Endothelial cell of umbilical vein (primary cell): ENCODE measurements around the gene GABBR2. TPM values are rescaled to one million over a fixed set of nuclear protein-coding genes. Genes with fewer than 3 reads are reported as not detected.
A peak's percentile ranks its signal among the peaks of the same experiment; 100 is the strongest.

Experiments
- BruUV-seq: library from RNA; stranded (reverse); fragments of 400-500 nt; replicated peaks from 2 replicates; lab custom pipeline; 2021; lab: Mats Ljungman, UMichigan
- CTCF ChIA-PET: fragments of 300-600, 350-600 bp; sonication (Branson Sonifier 250); formaldehyde crosslinking; loops from one replicate; lab custom pipeline; 2021; ENCODE audit warnings: antibody characterized with exemption, inconsistent platforms; lab: Charles Lee
- POLR2A ChIA-PET: fragments of 300-600, 350-600 bp; sonication (Branson Sonifier 250); formaldehyde crosslinking; loops from one replicate; lab custom pipeline; 2021; ENCODE audit warnings: antibody characterized with exemption, inconsistent platforms; lab: Charles Lee
- DNase-seq: peaks from one replicate; pipeline ENCODE4 v3.0.0-alpha.2; 2011; ENCODE audit warnings: low read depth, low spot score
- FAIRE-seq: peaks from 2 replicates; lab custom pipeline; 2011; peaks lifted over from hg19 to GRCh38; lab: Jason Lieb, UNC
- H2AFZ ChIP-seq: 2 replicates; pipeline ENCODE4 v1.6.0; 2012; ENCODE audit warnings: low read depth, low read length, control low read depth, inconsistent platforms
- H3K27ac ChIP-seq: 2 replicates; pipeline ENCODE4 v1.5.1; 2011; ENCODE audit warnings: low read depth, mild to moderate bottlenecking, control low read depth, low read length, moderate library complexity; ENCODE audit not compliant: insufficient read depth
- H3K27me3 ChIP-seq, 2 experiments: 2 replicates each; pipeline versions ENCODE4 v1.6.0 to v1.6.1; 2011; ENCODE audit warnings: low read length in 2 of 2, mixed read lengths in 1 of 2; ENCODE audit not compliant: control insufficient read depth in 2 of 2, insufficient read depth in 2 of 2
- H3K36me3 ChIP-seq, 2 experiments: 2 replicates in 1 of 2; 3 replicates in 1 of 2; pipeline ENCODE4 v1.5.1; 2011; ENCODE audit warnings: low read length in 2 of 2, mild to moderate bottlenecking in 1 of 2, moderate library complexity in 1 of 2; ENCODE audit not compliant: control insufficient read depth in 2 of 2, insufficient read depth in 2 of 2; ENCODE audit errors: extremely low read depth in 1 of 2
- H3K4me1 ChIP-seq: 3 replicates; pipeline ENCODE4 v1.5.1; 2011; ENCODE audit warnings: mild to moderate bottlenecking, low read length; ENCODE audit not compliant: control insufficient read depth, insufficient read depth; ENCODE audit errors: extremely low read depth
- H3K4me2 ChIP-seq: 2 replicates; pipeline ENCODE4 v1.6.1; 2011; ENCODE audit warnings: low read length, control low read depth, mixed read lengths; ENCODE audit not compliant: insufficient read depth
- H3K4me3 ChIP-seq, 3 experiments: fragments of 200-600 bp in 1 of 3; sonication (generic), shearing (Covaris generic) in 1 of 3; replicated peaks in 1 of 3; 2 replicates each; pipeline ENCODE4 v1.5.1; 2011 to 2016; ENCODE audit warnings: control low read depth in 3 of 3, low read length in 3 of 3, mild to moderate bottlenecking in 2 of 3, inconsistent platforms in 1 of 3, low read depth in 1 of 3, moderate library complexity in 1 of 3; ENCODE audit not compliant: insufficient read depth in 1 of 3
- H3K79me2 ChIP-seq: 2 replicates; pipeline ENCODE4 v1.6.0; 2012; ENCODE audit warnings: low read length, inconsistent platforms; ENCODE audit not compliant: control insufficient read depth, insufficient read depth
- H3K9ac ChIP-seq: replicated peaks from 2 replicates; pipeline ENCODE3; 2011; ENCODE audit warnings: low read length, control low read depth; ENCODE audit not compliant: insufficient read depth; ENCODE audit errors: extremely low read depth
- H3K9me1 ChIP-seq: replicated peaks from 3 replicates; pipeline ENCODE4 v1.6.0; 2011; ENCODE audit warnings: mild to moderate bottlenecking, low read length; ENCODE audit not compliant: control insufficient read depth, insufficient read depth; ENCODE audit errors: extremely low read depth
- H3K9me3 ChIP-seq: replicated peaks from 2 replicates; pipeline ENCODE4 v1.5.1; 2012; ENCODE audit warnings: low read length, inconsistent platforms; ENCODE audit not compliant: control insufficient read depth, insufficient read depth
- H4K20me1 ChIP-seq: replicated peaks from 2 replicates; pipeline ENCODE3; 2011; ENCODE audit warnings: mild to moderate bottlenecking, low read length; ENCODE audit not compliant: control insufficient read depth, insufficient read depth; ENCODE audit errors: extremely low read depth
- EZH2 ChIP-seq: IDR thresholded peaks from 2 replicates; pipeline ENCODE4 v1.6.1; 2012; ENCODE audit warnings: borderline replicate concordance, low read depth, mild to moderate bottlenecking, moderate library complexity, low read length, inconsistent platforms; ENCODE audit not compliant: severe bottlenecking
- FOS ChIP-seq: IDR thresholded peaks from 2 replicates; pipeline ENCODE4 v1.6.1; 2011; ENCODE audit warnings: mild to moderate bottlenecking, low read length, moderate library complexity, borderline replicate concordance; ENCODE audit not compliant: insufficient read depth
- GATA2 ChIP-seq: IDR thresholded peaks from 2 replicates; pipeline ENCODE4 v1.7.0; 2011; ENCODE audit warnings: low read depth, mild to moderate bottlenecking, moderate library complexity, mixed read lengths, low read length; ENCODE audit not compliant: insufficient read length, insufficient read depth
- JUN ChIP-seq: IDR thresholded peaks from 2 replicates; pipeline ENCODE4 v1.6.1; 2011; ENCODE audit warnings: borderline replicate concordance, low read depth; ENCODE audit not compliant: insufficient read length, insufficient read depth
- MYC ChIP-seq: IDR thresholded peaks from one replicate; pipeline ENCODE4 v1.6.1; 2011; ENCODE audit warnings: mild to moderate bottlenecking, low read depth, low read length
- POLR2AphosphoS5 ChIP-seq: IDR thresholded peaks from 2 replicates; pipeline ENCODE4 v1.6.1; 2012; ENCODE audit warnings: low read depth, mild to moderate bottlenecking, control low read depth, low read length, moderate library complexity; ENCODE audit not compliant: insufficient read depth
- dilution Hi-C: fragments of 300-500 bp; cut with MboI; formaldehyde crosslinking; loops from one replicate; pipeline ENCODE4 v1.15.0; 2019; ENCODE audit warnings: low sequenced_read_pairs; ENCODE audit not compliant: extremely low pct_ligation_motif_present
- intact Hi-C: fragments of 100-400 bp; cut with micrococcal nuclease; formaldehyde crosslinking; loops from one replicate; pipeline ENCODE4 v1.10.0; 2022
- polyA plus RNA-seq, 4 experiments: library from polyadenylated mRNA; depleted of rRNA in 3 of 4; stranded (reverse) in 3 of 4; unstranded in 1 of 4; fragments of >200 nt; gene quantifications; 2 replicates each; pipeline versions ENCODE4 v1.2.1 to v1.2.3, GENCODE V29; 2011 to 2012; ENCODE audit warnings: missing spikeins in 1 of 4
- total RNA-seq: library from RNA; stranded (reverse); gene quantifications from 2 replicates; pipeline ENCODE4 v1.2.3, GENCODE V29; 2021
- TF ChIP-seq, protein P1 (sequence below), 2 donors: IDR thresholded peaks; 1 replicate in 1 of 2; 2 replicates in 1 of 2; pipeline ENCODE4 v1.5.1; 2011; ENCODE audit warnings: low read length in 2 of 2, mild to moderate bottlenecking in 2 of 2, moderate library complexity in 2 of 2, control low read depth in 1 of 2, inconsistent platforms in 1 of 2, low read depth in 1 of 2; ENCODE audit not compliant: insufficient read depth in 1 of 2; ENCODE audit errors: extremely low read depth in 1 of 2
- TF ChIP-seq, protein P2 (sequence below): IDR thresholded peaks from 2 replicates; pipeline ENCODE4 v1.6.1; 2011; ENCODE audit not compliant: insufficient read depth, insufficient read length

The GABBR2 gene
- total and polyA plus RNA-seq, 2 donors (not counting 3 experiments of a cell fraction or from before 2014, with no cell fraction given) = 1.1 to 9.2 TPM

DNA sequence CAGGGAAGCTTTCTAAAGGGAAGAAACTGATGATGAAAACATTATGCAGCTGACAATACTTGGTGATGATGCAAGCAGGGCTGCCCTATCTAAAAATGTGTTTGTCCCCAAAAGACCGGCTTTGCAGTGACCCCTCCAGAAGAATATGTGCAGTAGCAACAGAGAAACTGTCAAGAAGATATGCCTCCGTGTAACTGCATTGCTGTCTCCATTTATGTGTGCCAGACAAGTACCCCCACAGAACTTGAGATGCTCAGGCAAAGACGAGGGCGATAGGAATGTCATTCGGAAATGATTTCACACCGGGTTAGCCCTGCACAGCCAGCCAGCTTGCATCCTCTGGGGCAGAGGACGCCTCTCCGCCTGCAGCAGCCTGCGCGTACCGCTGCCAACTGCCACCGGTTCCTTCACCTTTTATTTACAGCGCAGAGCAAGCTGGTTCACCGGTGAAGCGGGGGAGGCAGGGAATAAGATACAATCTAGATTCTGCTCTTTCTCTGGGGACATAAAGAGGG is 2.0 kb downstream of the GABBR2 start:
- ChIA-PET POLR2A (no interaction called here), CTCF (interaction anchor here (0.6 to 3.5 kb wide), 15 partner anchors 17 to 391 kb away, joined by 3 to 25 read pairs (median 3); no protein-coding TSS in a partner anchor)
- dilution Hi-C loops = no loop called here
- peak overlapping the region; percentile 3 to 28 (median 25) for H3K4me3 ChIP-seq
- no peaks in the 10 kb centered on the region for H4K20me1 ChIP-seq
- intact Hi-C loops = loop anchor here (1.0 to 5.0 kb wide), 4 partner anchors 70 to 391 kb away; no protein-coding TSS in a partner anchor
- peaks cover 17% of the 10 kb centered on the region for H3K79me2 ChIP-seq
- H3K4me1 ChIP-seq = peaks cover 12% of the 10 kb centered on the region
- H3K9ac ChIP-seq = no peak overlapping the region
- peak overlapping the region; percentile 22 for H3K4me2 ChIP-seq
- FAIRE-seq (peak; percentile 64), DNase-seq (peak; percentile 42)
- TF ChIP-seq MYC (no peak), GATA2 (peak; percentile 23)
- peak overlapping the region; percentile 19 for H2AFZ ChIP-seq
- no peak overlapping the region for H3K27ac ChIP-seq
- H3K9me1 ChIP-seq = no peaks in the 10 kb centered on the region
- no peaks in the 10 kb centered on the region for H3K36me3 ChIP-seq
- BruUV-seq = no TSS peak
- H3K27me3 ChIP-seq = peaks cover 2 to 8% of the 10 kb centered on the region in 2 experiments
- no peaks in the 10 kb centered on the region for H3K9me3 ChIP-seq

DNA sequence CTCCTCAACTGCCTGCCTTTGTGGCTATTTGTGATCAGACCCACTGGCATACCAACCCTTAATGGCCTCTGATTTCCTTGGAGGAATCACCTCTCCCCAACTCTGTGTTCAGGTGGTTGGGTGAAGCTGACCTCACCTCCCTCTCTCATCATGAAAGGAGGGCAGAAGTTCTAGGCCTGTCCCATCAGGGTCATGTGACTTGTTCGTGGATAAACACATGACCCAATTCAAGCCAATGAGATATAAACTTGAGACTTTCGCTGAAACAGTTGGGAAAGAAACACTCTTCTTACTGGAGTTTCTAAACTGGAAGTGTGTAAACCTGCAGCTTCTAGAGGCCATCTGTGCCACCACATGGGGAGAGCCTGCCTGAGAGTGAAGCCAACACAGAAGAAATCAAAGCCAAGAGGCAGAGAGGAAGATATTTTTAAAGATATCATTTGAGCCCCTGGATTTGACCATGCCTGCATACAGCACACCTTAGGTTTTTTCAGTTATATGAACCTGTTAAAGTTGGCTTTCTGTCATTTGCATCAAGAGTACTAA is 5.8 kb downstream of the GABBR2 start:
- ChIA-PET CTCF (no interaction called here), POLR2A (no interaction called here)
- Histone ChIP-seq H3K4me3 (no peak overlapping the region), H3K9me1 (no peaks in the 10 kb centered on the region), H3K4me1 (peaks cover 11% of the 10 kb centered on the region), H3K27ac (no peak overlapping the region), H3K79me2 (peaks cover 20% of the 10 kb centered on the region), H3K9ac (no peak overlapping the region), H3K27me3 (no peaks in the 10 kb centered on the region), H3K4me2 (no peak overlapping the region), H3K36me3 (no peaks in the 10 kb centered on the region), H2AFZ (no peak overlapping the region), H3K9me3 (no peaks in the 10 kb centered on the region), H4K20me1 (no peaks in the 10 kb centered on the region)
- no peak for DNase-seq
- no peak for FAIRE-seq
- dilution Hi-C loops (no loop called here), intact Hi-C loops (no loop called here)
- BruUV-seq = no TSS peak
- TF ChIP-seq POLR2AphosphoS5 = no peak
- no peak for TF ChIP-seq JUN
- no peak for TF ChIP-seq EZH2
- TF ChIP-seq, protein P1, sequence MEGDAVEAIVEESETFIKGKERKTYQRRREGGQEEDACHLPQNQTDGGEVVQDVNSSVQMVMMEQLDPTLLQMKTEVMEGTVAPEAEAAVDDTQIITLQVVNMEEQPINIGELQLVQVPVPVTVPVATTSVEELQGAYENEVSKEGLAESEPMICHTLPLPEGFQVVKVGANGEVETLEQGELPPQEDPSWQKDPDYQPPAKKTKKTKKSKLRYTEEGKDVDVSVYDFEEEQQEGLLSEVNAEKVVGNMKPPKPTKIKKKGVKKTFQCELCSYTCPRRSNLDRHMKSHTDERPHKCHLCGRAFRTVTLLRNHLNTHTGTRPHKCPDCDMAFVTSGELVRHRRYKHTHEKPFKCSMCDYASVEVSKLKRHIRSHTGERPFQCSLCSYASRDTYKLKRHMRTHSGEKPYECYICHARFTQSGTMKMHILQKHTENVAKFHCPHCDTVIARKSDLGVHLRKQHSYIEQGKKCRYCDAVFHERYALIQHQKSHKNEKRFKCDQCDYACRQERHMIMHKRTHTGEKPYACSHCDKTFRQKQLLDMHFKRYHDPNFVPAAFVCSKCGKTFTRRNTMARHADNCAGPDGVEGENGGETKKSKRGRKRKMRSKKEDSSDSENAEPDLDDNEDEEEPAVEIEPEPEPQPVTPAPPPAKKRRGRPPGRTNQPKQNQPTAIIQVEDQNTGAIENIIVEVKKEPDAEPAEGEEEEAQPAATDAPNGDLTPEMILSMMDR (IDR thresholded peaks at IDR 0.05; ENCODE audit: extremely low read depth in 1 of 2, insufficient read depth in 1 of 2, low read depth in 1 of 2, low read length in 2 of 2) = no peak
- TF ChIP-seq FOS = no peak
- TF ChIP-seq, protein P2, sequence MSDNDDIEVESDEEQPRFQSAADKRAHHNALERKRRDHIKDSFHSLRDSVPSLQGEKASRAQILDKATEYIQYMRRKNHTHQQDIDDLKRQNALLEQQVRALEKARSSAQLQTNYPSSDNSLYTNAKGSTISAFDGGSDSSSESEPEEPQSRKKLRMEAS = no peak
- no peak for TF ChIP-seq MYC
